Renal pelvis (tissue), 12 donors: ENCODE results near the gene AMOT. TPM values are rescaled to one million over a fixed set of nuclear protein-coding genes. Genes with fewer than 3 reads are reported as not detected.
"Not testable (repeated sequence)": the region's sequence is repeated elsewhere in the genome, so short reads cannot be mapped to it uniquely, and the experiment has no call there.

Source experiments
- DNase-seq: peaks from one replicate; pipeline ENCODE4 v3.0.0-alpha.2; 2013
- long read RNA-seq, 16 experiments: transcript quantifications; one replicate each; lab custom pipeline, GENCODE V29; 2026
- polyA plus RNA-seq, 3 donors: library from polyadenylated mRNA; unstranded; fragments of 120-200 nt; gene quantifications; one replicate each; pipeline ENCODE4 v1.2.1, GENCODE V29; 2013; ENCODE audit not compliant: insufficient read length in 3 of 3

AMOT gene
- 10 to 100 TPM; 74.9 to 85.3 (median 80.5) TPM for polyA plus RNA-seq
- long read RNA-seq, donor 1, partial matches to known transcripts = 0 of 1 reads
- long read RNA-seq, donor 1, other reads (novel, unspliced or antisense) = 0 of 1 reads
- long read RNA-seq, donor 2, partial matches to known transcripts = 6 of 9 reads
- long read RNA-seq, donor 2, other reads (novel, unspliced or antisense) = 0 of 9 reads
- long read RNA-seq, donor 3, transcript AMOT-205 (4 exons, 510 nt) = major isoform, 9 of 9 reads
- long read RNA-seq, donor 3, partial matches to known transcripts = 0 of 9 reads
- long read RNA-seq, donor 3, other reads (novel, unspliced or antisense) = 0 of 9 reads
- long read RNA-seq, donor 4, partial matches to known transcripts = 0 of 2 reads
- long read RNA-seq, donor 4, other reads (novel, unspliced or antisense) = 0 of 2 reads
- long read RNA-seq, donor 5, partial matches to known transcripts = 0 of 1 reads
- long read RNA-seq, donor 5, other reads (novel, unspliced or antisense) = 0 of 1 reads
- long read RNA-seq, donor 6, partial matches to known transcripts = 7 of 7 reads
- long read RNA-seq, donor 6, other reads (novel, unspliced or antisense) = 0 of 7 reads
- long read RNA-seq, donor 7, partial matches to known transcripts = 9 of 13 reads
- long read RNA-seq, donor 7, other reads (novel, unspliced or antisense) = 0 of 13 reads
- long read RNA-seq, donor 8, full-length matches to known transcripts = 6 of 6 reads
- long read RNA-seq, donor 8, partial matches to known transcripts = 0 of 6 reads
- long read RNA-seq, donor 8, other reads (novel, unspliced or antisense) = 0 of 6 reads
- long read RNA-seq, donor 9, partial matches to known transcripts = 11 of 15 reads
- long read RNA-seq, donor 9, other reads (novel, unspliced or antisense) = 0 of 15 reads
- long read RNA-seq, donor 10, full-length matches to known transcripts = 7 of 14 reads
- long read RNA-seq, donor 10, partial matches to known transcripts = 7 of 14 reads
- long read RNA-seq, donor 10, other reads (novel, unspliced or antisense) = 0 of 14 reads
- long read RNA-seq, donor 11, partial matches to known transcripts = 5 of 10 reads
- long read RNA-seq, donor 11, other reads (novel, unspliced or antisense) = 0 of 10 reads
- long read RNA-seq, donor 12, transcript AMOT-205 (4 exons, 510 nt) = major isoform, 7 of 15 reads
- long read RNA-seq, donor 12, partial matches to known transcripts = 8 of 15 reads
- long read RNA-seq, donor 12, other reads (novel, unspliced or antisense) = 0 of 15 reads
- long read RNA-seq, donor 13, full-length matches to known transcripts = 3 of 3 reads
- long read RNA-seq, donor 13, partial matches to known transcripts = 0 of 3 reads
- long read RNA-seq, donor 13, other reads (novel, unspliced or antisense) = 0 of 3 reads
- long read RNA-seq, donor 14, transcript AMOT-205 (4 exons, 510 nt) = major isoform, 7 of 34 reads
- long read RNA-seq, donor 14, partial matches to known transcripts = 27 of 34 reads
- long read RNA-seq, donor 14, other reads (novel, unspliced or antisense) = 0 of 34 reads
- long read RNA-seq, donor 15, partial matches to known transcripts = 5 of 6 reads
- long read RNA-seq, donor 15, other reads (novel, unspliced or antisense) = 0 of 6 reads
- long read RNA-seq, donor 16, full-length matches to known transcripts = 1 of 8 reads
- long read RNA-seq, donor 16, partial matches to known transcripts = 7 of 8 reads
- long read RNA-seq, donor 16, other reads (novel, unspliced or antisense) = 0 of 8 reads

DNA sequence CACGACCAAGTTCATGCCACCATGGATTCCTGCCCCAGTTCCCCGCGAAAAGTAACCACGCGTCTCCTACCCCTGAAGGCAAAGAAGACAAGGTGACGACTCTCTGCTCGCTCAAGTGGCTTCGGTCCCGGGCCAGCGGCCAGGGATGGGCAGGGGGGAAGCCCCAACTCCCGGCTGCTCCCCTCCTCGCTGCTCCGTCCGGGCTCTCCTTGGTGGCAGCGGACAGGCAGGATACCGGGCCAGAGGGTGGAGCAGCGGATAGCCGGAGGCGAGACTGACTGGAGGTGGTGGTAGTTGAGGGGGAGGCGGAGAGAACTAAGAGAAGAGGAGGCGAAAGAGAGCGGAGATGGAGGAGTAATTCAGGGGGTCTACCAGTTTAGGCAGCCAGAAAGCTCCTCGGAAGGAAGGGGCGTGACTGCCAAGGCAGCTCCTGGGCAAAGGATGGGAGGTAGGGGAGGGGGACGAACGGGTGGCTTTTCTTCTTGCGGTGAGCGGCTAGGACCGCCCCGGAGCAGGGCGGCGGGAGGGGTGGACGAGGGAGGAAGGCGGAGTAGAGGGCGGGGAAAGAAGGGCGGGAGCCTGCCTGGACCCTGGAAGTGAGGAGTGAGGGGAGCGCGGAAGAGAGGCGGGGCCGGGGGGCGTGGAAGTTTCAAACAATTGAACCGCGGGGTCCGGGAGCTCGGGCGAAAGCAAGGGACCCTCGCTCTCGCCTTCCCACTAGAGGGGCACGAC lies at the start of gene AMOT:
AMOT (minus strand) TSS at position 450 of the 732 bp plus-strand sequence. CDS start 17,705 bp downstream, outside the sequence.
- peak; percentile 90 for DNase-seq

DNA sequence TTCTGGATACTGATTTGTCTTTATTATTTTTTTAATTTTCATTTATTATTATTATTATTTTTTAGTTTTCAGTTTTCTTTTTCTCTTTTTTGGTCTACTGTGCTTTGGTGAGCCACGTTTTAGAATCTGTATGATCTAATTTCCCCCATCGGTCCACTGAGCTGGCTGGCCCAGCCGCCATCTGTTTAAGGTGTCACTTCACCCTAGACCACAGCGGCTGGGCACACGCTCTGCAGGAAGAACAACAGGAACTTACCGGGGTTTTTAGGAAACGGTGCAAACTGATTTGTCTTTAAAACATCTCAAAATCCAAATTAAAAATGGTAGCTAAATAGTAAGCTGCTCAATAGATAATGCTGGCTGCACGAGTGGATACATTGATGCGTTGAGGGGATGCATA lies 48.8 kb upstream of the AMOT start:
- DNase-seq = no peak

GRCh38 chrX:112888916-112889315 lies 48.3 kb upstream of the AMOT start:
- no peak for DNase-seq

DNA sequence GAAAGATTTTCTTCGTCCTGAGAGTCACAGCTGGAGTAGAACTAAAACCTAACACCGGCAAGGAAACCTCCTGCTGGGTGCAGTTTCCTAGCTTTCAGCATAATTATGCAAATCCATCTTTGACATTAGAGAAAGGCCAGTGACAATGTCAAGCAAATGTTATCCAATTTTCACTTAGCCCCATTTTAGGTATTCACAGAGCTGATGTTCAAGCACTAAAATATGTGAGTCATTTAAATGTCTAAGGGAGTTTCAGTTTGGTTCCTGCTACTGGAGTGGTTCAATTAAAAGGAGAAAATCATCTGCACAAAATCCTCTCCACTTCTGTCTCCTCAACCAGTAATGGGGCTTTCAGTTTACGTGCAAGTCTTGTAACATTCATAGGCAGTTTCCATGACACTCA lies 37.1 kb upstream of the AMOT start:
- no peak for DNase-seq

DNA sequence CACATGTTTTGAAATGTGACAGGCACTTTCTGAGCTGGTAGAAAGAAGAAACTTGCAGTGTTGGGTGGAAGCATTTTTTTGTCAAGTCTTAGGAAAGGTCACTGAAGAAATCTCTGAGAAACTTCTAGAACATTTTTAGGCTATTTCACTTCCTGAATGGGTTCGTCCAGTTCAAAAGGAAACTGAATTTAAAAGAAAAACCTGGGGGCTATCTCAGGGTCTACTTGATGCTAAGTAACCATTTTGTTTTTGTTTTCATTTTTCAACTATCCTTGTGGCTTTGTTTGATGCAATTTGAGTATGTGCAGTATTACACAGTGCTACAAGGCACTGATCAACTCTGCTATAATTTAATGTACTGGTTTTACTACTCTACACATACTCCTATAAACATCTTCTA lies 34.0 kb upstream of the AMOT start:
- no peak for DNase-seq

DNA sequence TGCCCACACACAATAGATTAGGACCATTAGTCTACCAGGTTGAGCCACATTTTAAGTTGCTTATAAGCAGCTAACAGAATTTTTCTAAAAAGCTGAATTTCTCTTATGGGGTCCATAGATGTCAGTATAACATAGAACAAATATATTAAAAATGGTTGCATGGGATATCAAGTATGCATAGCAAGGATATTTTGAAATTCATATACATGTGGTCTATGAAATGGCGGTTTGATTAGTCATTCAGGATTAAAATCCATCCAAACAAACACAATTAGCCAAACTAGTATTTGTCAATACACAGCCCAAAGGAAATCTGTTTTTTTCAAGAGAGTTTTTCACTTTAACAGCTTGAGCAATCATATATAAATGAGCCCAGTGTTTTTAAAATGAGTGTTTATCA lies 33.5 kb upstream of the AMOT start:
- DNase-seq = no peak

- no peak for DNase-seq
Observed at GRCh38 chrX:112868586-112868985, 28.0 kb upstream of the AMOT start.

GRCh38 chrX:112867570-112867969 lies 26.9 kb upstream of the AMOT start:
- no peak for DNase-seq

DNA sequence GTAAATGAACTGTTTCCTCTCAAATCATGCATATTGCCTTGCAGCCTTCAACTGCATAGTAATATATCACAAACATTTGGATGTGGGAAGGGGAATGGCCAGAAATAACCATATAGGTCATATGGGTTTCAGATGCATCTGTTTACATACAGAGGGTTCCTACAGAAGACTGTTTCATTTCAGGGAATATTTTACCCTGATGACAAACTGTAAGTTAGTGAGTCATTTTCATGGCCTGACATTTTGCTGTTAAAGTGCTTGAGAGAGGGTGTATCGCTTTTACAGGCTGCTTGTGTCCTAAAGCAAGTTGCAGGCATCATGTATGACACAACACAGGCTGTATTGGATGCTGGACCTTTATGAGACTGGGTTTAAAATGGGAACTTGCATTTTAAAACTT lies 25.5 kb upstream of the AMOT start:
- no peak for DNase-seq

- no peak for DNase-seq
Observed at GRCh38 chrX:112865464-112866025, 24.9 kb upstream of the AMOT start.

- no peak for DNase-seq
Observed at GRCh38 chrX:112863850-112864249, 23.2 kb upstream of the AMOT start.

DNA sequence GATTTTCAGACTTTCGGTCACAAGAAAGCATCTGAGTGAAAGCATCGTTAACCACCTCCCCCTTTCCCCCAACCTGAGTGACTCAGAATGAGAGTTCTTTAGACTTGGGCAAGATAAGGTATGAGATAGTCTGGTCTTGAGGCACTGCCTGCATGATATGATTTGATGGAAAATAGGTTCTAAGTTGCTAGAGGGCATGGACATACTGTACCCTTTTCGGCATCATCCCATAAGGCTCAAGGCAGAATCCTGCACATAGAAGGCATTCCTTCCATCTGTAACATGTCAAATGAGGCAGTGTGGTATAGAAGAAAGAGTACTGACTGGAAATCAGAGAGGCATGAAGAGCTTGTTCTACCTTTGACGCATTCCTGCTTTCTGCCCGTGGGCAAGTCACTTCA lies 16.8 kb upstream of the AMOT start:
- DNase-seq = no peak

DNA sequence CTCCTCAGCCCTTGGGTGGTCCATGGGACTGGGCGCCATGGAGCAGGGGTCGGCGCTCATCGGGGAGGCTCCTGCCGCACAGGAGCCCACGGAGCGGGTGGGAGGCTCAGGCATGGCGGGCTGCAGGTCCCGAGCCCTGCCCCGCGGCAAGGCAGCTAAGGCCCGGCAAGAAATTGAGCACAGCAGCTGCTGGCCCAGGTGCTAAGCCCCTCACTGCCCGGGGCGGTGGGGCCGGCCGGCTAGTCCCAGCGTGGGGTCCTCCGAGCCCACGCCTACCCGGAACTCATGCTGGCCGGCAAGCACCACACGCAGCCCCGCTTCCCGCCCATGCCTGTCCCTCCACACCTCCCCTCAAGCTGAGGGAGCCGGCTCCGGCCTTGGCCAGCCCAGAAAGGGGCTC lies 14.3 kb upstream of the AMOT start:
- DNase-seq = not testable (repeated sequence)

DNA sequence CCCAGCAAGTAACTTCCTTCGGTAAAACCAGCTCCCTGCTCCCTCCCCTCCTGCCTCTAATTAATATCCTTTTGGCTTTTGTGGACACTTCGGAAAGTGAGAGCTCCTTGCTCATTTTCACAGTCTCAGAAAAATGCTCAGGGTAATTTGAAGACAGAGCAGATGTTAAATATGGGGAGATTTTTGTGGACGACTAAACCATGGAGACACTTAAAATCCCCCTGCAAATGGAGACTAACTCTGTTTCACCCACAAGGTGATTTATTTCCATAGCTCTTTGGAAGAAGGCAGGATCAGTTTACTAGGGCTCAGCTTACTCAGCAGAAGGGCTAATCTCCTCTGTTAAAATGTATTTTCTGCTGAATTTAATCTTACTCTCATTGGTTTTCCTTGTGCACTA lies 12.2 kb upstream of the AMOT start:
- no peak for DNase-seq

GRCh38 chrX:112851806-112852205 lies 11.2 kb upstream of the AMOT start:
- no peak for DNase-seq

- DNase-seq = no peak
Observed at GRCh38 chrX:112851161-112851779, 10.6 kb upstream of the AMOT start.

GRCh38 chrX:112849016-112849415 lies 8.4 kb upstream of the AMOT start:
- no peak for DNase-seq

DNA sequence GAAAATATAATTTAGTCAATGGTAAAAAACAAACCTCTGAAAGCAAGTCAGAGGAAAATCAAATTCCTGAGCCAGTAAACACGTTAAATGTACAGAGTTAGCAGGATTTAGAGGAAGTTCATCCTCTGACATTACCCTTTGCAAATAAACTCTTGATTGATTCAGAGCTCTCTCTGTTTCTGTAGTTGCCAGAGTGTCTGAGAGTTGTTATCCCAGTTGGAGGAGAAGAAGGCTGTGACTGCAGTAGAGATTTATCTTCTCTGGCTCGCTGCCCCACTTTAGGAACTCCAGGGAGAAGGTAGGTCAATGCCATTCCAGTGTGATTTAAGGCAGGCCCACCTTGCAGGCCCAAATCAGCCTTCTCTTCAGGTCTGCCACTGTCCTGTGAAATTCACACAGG lies 6.2 kb upstream of the AMOT start:
- no peak for DNase-seq

- DNase-seq = no peak
Observed at GRCh38 chrX:112846187-112846586, 5.6 kb upstream of the AMOT start.

DNA sequence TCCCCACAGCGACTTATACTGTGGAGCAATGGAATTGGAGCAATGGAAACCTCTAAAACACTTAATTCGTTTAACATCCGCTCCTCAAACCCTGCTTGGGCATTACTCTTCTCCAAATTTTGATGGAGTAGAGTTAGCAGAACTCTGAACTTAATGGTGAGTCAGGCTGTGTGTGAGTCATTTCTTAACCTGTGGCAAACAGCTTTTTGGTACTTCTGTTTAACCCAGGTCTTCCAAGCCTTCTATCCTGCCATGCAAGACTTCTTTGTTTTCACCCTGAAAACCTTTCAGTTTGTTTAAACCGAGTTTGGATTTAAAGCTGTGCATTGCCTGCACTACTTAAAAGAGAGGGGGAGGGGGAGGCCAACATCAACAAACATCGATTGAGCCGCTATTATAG lies 3.6 kb upstream of the AMOT start:
- no peak for DNase-seq
